ENCODE data around the gene PAGR1.
"Not testable (repeated sequence)": the region's sequence is repeated elsewhere in the genome, so short reads cannot be mapped to it uniquely, and the experiment has no call there.

Gene PAGR1

DNA sequence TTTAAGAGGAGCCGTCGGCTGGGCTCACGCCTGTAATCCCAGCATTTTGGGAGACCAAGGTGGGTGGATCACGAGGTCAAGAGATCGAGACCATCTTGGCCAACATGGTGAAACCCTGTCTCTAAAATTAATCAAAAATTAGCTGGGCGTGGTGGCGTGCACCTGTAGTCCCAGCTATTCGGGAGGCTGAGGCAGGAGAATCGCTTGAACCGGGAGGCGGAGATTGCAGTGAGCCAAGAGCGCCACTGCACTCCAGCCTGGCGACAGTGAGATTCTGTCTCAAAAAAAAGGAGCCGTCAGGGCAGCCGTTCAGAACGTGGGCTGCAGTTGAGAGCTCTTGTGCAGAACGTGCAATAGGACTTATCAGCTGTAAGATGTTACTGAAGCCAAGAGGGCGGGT, 22.8 kb upstream of the PAGR1 start:
- not testable (repeated sequence) for DNase-seq

DNA sequence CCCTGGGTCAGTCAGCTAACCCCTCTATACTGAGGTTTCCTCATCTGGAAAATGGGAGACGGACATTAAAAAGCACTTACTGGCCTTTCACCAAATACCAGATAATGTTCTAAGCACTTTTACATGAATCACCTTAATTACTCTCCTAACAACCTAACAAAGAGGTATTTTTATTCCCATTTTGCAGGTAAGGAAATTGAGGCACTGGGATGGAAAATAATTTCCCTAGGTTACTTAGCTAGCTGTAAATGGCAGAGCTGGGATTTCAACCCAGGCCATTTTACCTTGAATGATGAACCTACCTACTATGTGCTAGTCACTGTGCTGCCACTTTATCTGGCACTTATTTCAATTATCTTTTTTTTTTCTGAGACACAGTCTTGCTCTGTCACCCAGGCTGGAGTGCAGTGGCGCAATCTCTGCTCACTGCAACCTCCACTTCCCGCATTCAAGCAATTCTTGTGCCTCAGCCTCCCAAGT, 21.7 kb upstream of the PAGR1 start:
- no peak for DNase-seq

DNA sequence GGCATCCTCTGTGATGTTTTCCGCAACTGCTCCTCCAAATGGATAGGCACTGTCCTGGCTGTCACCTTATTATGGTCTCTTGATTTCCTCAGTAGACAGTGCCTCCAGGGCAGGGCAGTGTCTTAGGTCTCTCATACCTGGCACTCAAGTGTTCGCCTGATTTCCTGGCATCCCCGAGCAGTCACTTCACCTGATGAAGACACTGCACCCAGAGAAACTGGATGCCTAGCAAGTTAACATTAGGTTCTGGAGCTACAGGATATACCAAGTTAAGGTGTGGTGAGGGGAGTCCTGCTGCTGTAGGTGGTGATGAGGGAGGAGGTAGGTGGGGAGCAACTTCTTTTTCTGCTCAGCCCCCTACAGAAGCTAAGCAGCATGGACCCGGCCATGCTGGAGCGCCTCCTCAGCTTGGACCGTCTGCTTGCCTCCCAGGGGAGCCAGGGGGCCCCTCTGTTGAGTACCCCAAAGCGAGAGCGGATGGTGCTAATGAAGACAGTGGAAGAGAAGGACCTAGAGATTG, 13.5 kb upstream of the PAGR1 start:
- DNase-seq, result no peak

DNA sequence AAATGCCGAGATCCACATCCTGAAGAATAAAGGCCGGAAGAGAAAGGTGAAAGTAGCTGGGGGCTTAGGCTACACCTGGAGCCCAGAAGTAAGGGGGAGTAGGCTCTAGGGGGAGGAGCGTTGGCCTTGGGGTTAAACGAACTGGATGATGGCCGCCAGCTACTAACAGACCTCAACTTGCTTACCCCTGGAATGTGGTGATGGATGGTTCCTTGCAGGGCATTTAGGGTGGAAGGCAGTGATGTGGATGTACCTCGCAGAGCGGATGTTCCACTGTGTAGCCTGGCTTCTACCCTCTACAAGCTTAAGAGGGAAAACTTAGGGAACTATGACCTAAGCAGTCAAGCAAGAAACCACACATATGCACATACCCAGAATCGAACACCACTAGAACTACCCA, 11.9 kb upstream of the PAGR1 start:
- DNase-seq, result no peak

DNA sequence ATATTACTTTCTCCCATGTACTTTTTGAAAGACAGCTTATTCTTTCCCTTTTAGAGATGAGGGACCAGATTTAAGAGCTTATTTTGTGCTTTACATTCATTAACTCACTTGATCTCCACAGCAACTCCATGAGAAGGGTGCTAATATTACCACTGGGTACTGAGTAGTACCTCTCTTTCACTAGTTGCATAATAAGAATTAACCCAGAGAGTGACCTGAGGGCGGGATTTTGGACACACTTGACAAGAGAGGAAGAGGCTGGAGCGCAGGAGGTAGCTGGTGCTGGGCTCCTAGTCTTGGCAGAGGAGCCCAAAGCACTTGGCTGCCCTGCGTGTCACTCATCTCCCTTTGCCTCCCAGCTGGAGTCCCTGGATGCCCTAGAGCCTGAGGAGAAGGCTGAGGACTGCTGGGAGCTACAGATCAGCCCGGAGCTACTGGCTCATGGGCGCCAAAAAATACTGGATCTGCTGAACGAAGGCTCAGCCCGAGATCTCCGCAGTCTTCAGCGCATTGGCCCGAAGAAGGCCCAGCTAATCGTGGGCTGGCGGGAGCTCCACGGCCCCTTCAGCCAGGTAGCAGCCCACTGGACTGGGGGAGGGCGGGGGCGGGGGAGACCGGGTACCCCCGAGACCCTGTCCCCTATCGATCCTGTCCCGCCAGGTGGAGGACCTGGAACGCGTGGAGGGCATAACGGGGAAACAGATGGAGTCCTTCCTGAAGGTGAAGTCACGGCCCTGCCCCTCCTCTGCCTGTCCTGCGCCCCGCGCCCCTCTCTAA, 11.3 kb upstream of the PAGR1 start:
- DNase-seq, result peak; percentile 78

DNA sequence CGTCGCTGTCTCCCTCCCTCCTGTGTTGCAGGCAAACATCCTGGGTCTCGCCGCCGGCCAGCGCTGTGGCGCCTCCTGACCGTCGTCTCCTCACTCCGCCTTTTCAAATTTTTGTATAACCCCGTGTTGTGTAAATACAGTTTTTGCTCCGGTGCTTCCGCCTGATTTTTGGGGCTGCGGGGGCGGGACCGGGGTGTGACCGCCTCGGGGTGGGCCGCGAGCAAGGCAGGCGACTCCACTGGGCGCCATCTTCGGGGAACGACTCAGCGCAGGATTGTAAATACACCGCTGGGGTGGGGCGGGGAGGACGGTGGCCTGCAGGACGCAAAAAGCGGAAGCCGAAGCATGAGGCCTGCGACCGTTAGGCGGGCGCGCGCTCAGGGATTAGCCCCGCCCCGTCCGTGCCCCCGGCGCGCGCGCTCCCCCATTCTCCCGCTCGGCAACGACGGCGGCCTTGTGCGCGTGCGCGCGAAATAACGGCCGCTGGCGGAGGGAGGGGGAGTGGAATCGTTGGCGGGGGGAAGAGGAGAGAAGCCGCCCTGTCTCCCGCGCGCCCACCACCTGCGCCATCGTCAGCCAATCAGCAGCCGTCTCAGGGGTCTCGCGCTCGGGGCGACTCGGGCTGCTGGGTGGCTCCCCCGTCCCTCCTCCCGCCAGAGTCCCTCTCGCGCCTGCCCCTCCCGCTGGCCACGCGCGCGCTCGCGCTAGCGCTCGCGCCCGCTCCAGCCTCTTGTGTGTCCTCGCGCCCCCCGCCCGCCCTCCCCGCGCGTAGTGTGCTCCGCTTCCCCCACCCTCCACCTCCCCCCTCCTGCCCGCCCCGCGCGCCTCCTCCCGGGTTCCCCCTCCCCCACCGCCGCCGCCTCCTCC, 10.5 kb upstream of the PAGR1 start:
- DNase-seq, result peak; percentile 96

DNA sequence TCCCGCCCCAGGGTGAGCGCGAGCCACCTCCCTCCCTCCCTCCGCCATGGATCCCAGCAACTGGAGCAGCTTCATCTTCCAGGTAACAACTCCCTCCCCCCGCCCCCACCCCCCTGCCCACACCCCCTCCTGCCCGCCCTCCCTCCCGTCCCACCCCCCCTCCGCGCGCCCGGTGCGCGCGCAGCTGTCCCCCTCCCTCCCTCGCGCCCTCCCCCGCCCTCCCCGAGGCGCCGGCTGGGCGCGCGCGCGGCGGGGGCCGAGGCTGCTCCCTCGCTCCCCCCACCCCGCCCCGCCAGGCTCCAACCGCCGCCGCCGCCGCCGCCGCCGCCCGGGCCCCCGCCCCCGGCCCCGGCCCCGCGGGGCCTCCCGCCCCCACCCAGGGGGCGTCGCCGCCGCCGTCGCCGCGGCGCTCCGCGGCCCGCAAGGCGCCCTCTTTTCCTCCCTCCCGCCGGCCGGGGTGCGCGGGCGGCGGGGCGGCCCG, 9.8 kb upstream of the PAGR1 start, which contains the start of gene MAZ:
Gene MAZ (plus strand): TSS at position 431 of the 481 bp plus-strand sequence. CDS start 173 bp downstream, outside the sequence.
- DNase-seq, result peak; percentile 94

DNA sequence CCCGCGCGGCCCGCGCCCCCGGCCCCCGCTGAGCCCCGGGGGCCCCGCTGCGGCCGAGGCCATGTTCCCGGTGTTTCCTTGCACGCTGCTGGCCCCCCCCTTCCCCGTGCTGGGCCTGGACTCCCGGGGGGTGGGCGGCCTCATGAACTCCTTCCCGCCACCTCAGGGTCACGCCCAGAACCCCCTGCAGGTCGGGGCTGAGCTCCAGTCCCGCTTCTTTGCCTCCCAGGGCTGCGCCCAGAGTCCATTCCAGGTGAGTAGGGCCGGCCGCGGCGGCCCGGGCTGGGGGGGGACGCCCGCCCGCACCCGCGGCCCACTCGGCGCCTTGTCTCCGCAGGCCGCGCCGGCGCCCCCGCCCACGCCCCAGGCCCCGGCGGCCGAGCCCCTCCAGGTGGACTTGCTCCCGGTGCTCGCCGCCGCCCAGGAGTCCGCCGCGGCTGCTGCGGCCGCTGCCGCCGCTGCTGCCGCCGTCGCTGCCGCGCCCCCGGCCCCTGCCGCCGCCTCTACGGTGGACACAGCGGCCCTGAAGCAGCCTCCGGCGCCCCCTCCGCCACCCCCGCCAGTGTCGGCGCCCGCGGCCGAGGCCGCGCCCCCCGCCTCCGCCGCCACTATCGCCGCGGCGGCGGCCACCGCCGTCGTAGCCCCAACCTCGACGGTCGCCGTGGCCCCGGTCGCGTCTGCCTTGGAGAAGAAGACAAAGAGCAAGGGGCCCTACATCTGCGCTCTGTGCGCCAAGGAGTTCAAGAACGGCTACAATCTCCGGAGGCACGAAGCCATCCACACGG, 9.1 kb upstream of the PAGR1 start:
- peak; percentile 73 for DNase-seq

DNA sequence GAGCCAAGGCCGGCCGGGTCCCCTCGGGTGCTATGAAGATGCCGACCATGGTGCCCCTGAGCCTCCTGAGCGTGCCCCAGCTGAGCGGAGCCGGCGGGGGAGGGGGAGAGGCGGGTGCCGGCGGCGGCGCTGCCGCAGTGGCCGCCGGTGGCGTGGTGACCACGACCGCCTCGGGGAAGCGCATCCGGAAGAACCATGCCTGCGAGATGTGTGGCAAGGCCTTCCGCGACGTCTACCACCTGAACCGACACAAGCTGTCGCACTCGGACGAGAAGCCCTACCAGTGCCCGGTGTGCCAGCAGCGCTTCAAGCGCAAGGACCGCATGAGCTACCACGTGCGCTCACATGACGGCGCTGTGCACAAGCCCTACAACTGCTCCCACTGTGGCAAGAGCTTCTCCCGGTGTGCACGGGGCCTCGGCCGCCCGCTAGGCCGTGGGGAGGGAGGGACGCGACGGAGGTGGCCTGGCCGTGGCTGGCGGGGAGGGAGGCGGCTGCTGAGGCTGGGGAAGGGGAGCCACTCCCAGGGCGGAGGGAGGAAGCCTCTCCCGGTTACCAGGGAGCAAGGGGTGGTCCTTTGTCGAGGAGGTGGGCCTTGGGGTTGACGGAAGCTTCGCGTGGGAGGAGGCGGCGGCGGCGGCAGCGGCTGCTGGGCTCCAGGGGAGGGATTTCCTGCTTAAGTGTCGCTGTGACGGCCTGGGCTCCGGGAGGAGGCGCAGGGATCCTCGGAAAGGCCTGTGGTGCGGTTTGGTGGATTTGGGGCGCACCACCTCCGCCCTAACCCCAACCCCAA, 8.3 kb upstream of the PAGR1 start:
- peak; percentile 92 for DNase-seq

DNA sequence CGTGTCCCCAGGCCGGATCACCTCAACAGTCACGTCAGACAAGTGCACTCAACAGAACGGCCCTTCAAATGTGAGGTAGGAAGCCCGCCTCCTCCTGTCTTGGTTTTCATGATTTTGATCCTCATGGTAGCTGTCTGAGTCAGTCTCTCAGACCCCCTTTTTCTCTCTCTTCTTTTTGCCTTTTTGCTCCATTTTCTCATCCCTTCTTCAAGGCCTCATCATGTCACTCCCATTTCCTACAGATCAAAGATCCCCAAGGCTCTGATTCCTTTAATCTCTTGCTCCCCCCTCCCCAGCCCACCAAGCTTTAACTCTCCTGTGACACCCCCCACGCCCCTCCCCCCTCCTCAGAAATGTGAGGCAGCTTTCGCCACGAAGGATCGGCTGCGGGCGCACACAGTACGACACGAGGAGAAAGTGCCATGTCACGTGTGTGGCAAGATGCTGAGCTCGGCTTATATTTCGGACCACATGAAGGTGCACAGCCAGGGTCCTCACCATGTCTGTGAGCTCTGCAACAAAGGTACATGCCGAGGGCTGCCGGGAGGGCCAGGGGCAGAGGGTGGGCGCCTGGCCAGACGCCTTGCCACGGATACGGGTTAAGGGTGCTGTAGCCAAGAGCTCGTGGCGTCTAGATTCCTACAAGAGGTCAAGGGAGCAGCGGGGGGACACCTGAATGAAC, 7.6 kb upstream of the PAGR1 start:
- DNase-seq, result no peak

DNA sequence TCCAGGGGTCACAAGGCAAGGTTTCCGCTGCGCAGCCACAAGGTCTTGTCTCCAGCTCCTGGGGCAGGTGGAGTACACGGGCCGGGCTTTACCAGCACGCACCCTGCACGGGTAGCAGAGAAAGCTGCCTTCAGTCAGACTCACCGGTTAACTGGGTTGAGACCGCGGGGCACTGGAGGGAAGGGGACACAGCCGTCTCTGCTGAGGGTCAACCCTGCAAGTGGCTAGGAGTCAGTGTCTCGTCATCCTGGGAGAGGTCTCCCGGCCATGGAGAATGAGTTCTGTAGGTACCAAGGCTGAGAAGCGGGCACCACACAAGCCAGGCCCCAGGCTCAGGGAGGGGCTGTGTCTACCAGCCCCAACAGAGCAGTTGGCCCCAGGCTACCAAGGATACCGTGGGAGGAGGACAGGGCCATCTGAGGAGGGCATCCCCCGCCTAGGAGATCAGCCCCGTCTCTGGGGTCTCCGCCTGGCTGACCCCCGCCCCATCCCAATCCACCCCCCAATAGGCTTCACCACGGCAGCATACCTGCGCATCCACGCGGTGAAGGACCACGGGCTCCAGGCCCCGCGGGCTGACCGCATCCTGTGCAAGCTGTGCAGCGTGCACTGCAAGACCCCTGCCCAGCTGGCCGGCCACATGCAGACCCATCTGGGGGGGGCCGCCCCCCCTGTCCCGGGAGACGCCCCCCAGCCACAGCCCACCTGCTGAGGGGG, 6.8 kb upstream of the PAGR1 start:
- no peak for DNase-seq

DNA sequence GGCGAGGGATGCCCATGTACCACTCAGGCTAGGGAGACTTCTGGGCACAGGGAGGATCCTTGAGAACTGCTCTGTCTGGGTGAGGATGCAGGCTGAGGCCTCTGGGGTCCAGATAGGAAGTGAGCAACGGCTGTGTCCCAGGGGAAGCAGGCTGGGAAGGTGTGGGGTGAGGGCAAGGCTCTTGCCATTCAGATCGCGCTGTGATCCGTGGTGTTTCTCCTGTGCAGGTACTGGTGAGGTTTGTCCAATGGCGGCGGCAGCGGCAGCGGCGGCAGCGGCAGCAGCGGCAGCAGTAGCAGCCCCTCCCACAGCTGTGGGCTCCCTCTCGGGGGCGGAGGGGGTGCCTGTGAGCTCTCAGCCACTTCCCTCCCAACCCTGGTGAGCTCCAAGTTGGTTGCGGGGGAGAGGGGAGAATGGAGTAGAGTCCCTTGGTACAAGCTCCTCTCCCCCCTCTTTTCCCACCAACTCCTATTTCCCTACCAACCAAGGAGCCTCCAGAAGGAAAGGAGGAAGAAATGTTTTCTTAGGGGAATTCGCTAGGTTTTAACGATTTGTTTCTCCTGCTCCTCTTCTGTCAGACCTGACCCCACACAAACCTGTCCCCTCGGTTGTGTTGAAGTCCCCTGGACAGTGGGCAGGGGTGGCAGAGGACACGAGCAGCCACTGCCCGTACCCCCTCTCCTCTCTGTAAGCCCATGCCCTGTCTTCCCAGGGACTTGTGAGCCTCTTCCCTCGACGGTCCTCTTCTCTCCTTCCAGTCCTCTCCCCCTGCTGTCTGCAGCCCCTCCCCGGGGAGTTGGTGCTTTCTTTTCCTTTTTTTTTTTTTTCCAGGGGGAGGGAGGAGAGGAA, 5.9 kb upstream of the PAGR1 start:
- no peak for DNase-seq

DNA sequence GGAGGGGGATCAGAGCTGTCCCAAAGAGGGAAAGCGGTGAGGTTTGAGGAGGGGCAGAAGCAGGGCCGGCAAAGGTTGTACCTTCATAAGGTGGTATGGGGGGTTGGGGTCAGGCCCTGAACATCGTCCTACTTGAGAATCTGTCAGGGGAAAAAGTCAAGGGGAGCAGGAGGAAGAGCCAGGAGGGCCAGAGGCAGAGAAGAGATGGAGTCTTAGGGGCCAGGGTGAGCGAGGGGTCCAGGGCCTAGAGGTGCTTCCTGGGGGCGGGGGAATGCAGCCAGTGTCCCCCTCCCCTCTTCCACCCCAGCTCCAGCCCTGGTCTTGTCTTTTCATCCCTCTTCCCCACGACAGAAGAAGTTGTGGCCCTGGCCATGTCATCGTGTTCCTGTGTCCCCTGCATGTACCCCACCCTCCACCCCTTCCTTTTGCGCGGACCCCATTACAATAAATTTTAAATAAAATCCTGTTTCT, 5.2 kb upstream of the PAGR1 start:
- DNase-seq, result no peak

DNA sequence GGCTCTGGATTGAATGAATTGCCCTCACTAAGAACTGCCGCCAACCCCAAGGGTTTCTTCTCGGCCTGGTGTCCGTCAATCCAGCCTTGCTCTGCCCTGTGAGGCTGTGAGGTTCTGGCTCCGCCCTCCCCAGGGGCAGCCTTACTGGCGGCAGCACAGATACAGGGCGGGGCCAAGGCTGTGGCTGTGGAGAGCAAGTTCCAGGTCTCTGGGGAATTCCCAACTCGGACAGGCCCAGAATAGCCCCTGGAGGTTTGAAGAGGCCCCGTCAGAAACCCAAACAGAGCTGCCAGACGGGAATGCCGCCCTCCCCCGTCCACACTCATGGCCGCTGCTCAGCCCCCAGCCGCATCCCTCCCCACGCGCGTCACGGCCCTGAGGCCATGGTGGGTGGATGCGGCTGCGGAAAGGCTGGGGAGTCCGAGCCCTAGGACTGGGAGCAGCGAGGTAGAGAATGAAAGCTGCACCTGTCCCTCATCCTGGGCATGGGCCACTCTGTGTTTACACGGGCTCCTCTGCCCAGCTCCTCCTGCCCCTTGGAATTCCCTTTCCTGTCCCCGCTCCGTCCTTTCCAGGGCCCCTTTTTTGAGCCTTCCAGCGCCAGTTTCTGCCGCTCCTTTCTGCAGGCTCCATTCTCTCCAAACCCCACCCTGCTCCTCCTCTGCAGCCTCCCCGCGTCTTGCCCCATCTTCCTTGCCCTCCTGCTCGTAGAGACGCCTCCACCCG, 4.6 kb upstream of the PAGR1 start:
- DNase-seq, result peak; percentile 94

DNA sequence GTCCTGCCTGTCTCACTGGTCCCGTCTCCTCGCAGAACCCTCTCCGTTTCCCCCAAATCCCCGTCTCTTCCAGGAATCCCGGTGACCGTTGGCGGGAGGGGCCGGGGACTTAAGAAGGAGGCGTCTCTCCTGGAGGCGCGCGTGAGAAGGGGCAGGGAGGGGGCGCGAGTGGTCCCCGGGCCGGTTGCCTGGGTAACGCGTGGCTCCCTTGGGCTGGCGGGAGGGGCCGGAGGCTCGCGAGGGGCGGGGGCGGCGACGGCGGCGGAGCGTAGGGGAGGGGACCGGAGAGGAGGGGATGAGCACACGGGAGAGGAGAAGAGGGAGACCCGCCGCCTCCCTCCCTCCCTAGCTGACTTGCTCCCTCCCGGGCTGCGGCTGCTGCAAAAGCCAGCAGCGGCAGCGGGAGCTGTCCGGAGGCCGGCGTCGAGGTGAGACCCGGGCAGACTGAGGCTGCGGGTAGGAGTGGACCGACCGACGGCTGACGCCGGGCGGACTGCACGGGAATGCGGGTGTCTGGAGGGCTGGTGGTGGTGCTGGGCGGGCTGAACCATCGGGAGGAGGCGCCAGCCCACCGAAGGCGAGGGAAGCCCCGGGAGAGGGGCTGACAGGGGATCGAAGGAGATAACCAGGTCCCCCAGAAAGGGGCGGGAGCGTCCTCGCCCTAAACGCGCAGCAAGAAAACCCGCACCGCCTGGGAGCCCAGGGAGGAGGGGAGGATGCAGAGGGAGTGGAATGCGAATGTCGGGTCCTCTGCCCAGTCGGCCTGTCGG, 3.9 kb upstream of the PAGR1 start, which contains the start of gene PRRT2:
Gene PRRT2 (plus strand): TSS at position 298 of the 770 bp plus-strand sequence. CDS start 862 bp downstream, outside the sequence.
- DNase-seq, result peak; percentile 71

DNA sequence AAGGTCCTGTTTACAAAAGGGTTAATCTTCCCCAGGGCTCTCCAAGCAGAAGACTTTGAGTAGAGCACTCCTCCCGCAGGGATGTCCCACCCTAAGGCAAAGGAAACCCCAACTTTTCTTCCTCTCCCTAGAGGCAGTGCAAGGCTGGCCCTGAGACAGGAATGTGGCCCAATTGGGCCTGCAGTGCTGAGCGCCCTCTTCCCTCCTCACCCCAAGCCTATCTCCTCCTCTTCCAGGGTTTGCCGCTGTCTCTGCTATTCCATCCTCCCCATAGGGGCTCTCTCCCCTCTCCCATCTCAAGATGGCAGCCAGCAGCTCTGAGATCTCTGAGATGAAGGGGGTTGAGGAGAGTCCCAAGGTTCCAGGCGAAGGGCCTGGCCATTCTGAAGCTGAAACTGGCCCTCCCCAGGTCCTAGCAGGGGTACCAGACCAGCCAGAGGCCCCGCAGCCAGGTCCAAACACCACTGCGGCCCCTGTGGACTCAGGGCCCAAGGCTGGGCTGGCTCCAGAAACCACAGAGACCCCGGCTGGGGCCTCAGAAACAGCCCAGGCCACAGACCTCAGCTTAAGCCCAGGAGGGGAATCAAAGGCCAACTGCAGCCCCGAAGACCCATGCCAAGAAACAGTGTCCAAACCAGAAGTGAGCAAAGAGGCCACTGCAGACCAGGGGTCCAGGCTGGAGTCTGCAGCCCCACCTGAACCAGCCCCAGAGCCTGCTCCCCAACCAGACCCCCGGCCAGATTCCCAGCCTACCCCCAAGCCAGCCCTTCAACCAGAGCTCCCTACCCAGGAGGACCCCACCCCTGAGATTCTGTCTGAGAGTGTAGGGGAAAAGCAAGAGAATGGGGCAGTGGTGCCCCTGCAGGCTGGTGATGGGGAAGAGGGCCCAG, 3.0 kb upstream of the PAGR1 start:
- DNase-seq, result no peak
